HEK293T (cell line): Measurements from ENCODE around the gene CC2D2A.

Experiments used
- CTCF ChIA-PET: fragments of 350-600 bp; formaldehyde crosslinking; extraction: SDS; loops from one replicate; lab custom pipeline; 2021; ENCODE audit warnings: antibody characterized with exemption, inconsistent platforms; lab: Yijun Ruan, JAX
- POLR2A ChIA-PET: fragments of 350-600 bp; formaldehyde crosslinking; extraction: SDS; loops from one replicate; lab custom pipeline; 2020; ENCODE audit warnings: antibody characterized with exemption, inconsistent platforms; lab: Yijun Ruan, JAX
- DNase-seq: peaks from one replicate; pipeline ENCODE4 v3.0.0; 2012; ENCODE audit warnings: mixed read lengths; ENCODE audit errors: extremely low spot score
- ARNT ChIP-seq: fragments of 450-650 bp; IDR thresholded peaks from 2 replicates; pipeline ENCODE4 v1.6.1; 2017; ENCODE audit warnings: mild to moderate bottlenecking
- BHLHE40 ChIP-seq: fragments of 450-650 bp; IDR thresholded peaks from 2 replicates; pipeline ENCODE4 v1.6.1; 2016; ENCODE audit warnings: mild to moderate bottlenecking, moderate library complexity, borderline replicate concordance
- CTBP1 ChIP-seq: fragments of 450-650 bp; IDR thresholded peaks from 2 replicates; pipeline ENCODE4 v1.6.1; 2016; ENCODE audit warnings: borderline replicate concordance
- ELF4 ChIP-seq: fragments of 450-650 bp; IDR thresholded peaks from 2 replicates; pipeline ENCODE4 v1.6.1; 2017; ENCODE audit warnings: antibody characterized with exemption
- FOXA1 ChIP-seq: fragments of 450-650 bp; IDR thresholded peaks from 2 replicates; pipeline ENCODE4 v1.6.1; 2016; ENCODE audit warnings: mild to moderate bottlenecking
- FOXK2 ChIP-seq: fragments of 450-650 bp; IDR thresholded peaks from 2 replicates; pipeline ENCODE4 v1.6.1; 2016; ENCODE audit warnings: mild to moderate bottlenecking
- FOXM1 ChIP-seq: fragments of 450-650 bp; IDR thresholded peaks from 2 replicates; pipeline ENCODE4 v1.6.1; 2017; ENCODE audit warnings: mild to moderate bottlenecking, borderline replicate concordance
- HDGF ChIP-seq: fragments of 450-650 bp; IDR thresholded peaks from 2 replicates; pipeline ENCODE4 v1.6.1; 2017; ENCODE audit warnings: antibody characterized with exemption, borderline replicate concordance
- L3MBTL2 ChIP-seq: fragments of 450-650 bp; conservative IDR thresholded peaks from 2 replicates; pipeline ENCODE4 v1.6.1; 2016; ENCODE audit warnings: mild to moderate bottlenecking
- LEF1 ChIP-seq: fragments of 450-650 bp; IDR thresholded peaks from 2 replicates; pipeline ENCODE4 v1.6.1; 2017; ENCODE audit warnings: mild to moderate bottlenecking, borderline replicate concordance
- NFRKB ChIP-seq: fragments of 450-650 bp; IDR thresholded peaks from 2 replicates; pipeline ENCODE4 v1.6.1; 2016; ENCODE audit warnings: mild to moderate bottlenecking, moderate library complexity
- SP1 ChIP-seq: fragments of 450-650 bp; IDR thresholded peaks from 2 replicates; pipeline ENCODE4 v1.6.1; 2017
- SUZ12 ChIP-seq: fragments of 450-650 bp; IDR thresholded peaks from 2 replicates; pipeline ENCODE4 v1.6.1; 2016; ENCODE audit warnings: mild to moderate bottlenecking
- TARDBP ChIP-seq: fragments of 450-650 bp; IDR thresholded peaks from 2 replicates; pipeline ENCODE4 v1.6.1; 2016
- ZNF384 ChIP-seq: fragments of 450-650 bp; IDR thresholded peaks from 2 replicates; pipeline ENCODE4 v1.6.1; 2016
- TF ChIP-seq, protein P1 (sequence below): fragments of 450-650 bp; IDR thresholded peaks from 2 replicates; pipeline ENCODE4 v1.6.1; 2016

Gene CC2D2A

DNA sequence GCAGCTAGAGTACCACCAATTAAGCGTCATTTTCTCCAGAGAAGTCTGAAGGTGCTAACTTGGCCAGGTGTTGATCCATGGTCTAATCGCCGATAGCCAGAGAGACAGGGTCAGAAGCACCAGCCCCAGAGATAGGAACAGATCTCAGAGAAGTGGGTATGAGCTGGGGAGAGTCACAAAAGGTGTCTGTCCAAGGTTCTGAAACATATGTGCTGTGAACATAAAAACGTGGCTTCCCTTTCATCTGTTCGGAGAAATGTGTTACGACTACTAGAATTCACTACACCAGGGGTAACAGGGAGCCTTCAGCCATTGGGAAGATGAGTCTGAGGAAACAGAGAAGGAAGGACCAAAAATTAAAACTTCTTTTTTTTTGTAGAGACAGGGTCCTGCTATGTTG, 94.2 kb downstream of the CC2D2A start:
- TF ChIP-seq ELF4: no peak
- no peak for TF ChIP-seq ZNF384
- TF ChIP-seq LEF1: no peak
- TF ChIP-seq SP1: no peak
- TF ChIP-seq FOXK2: no peak
- TF ChIP-seq NFRKB: no peak
- no peak for TF ChIP-seq SUZ12
- TF ChIP-seq, protein P1, sequence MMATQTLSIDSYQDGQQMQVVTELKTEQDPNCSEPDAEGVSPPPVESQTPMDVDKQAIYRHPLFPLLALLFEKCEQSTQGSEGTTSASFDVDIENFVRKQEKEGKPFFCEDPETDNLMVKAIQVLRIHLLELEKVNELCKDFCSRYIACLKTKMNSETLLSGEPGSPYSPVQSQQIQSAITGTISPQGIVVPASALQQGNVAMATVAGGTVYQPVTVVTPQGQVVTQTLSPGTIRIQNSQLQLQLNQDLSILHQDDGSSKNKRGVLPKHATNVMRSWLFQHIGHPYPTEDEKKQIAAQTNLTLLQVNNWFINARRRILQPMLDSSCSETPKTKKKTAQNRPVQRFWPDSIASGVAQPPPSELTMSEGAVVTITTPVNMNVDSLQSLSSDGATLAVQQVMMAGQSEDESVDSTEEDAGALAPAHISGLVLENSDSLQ: no peak
- TF ChIP-seq L3MBTL2: no peak
- no peak for TF ChIP-seq CTBP1
- TF ChIP-seq TARDBP: no peak
- no peak for TF ChIP-seq HDGF
- POLR2A ChIA-PET: no interaction called here
- CTCF ChIA-PET: no interaction called here
- DNase-seq: no peak

DNA sequence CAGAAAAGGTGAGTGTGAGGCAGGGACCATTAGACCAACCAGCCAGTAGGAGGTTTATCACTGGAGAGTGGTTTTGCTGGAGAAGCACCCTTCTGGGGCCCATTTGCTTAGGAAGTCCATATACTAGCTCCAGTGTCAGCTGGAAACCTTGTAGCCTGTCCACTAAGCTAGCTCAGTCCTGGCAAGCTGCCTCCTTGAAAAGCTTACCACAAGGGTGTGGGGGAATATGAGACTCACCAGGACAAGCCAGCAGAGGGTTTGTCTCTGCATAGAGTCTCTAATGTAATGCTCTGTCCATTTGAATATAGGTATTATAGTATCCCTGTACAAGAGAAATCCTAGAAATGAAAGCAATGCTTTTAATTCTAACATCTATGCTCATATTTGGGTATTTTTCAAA, 99.1 kb downstream of the CC2D2A start:
- TF ChIP-seq L3MBTL2 (no peak), SUZ12 (no peak), FOXK2 (no peak), ELF4 (no peak), ZNF384 (no peak), HDGF (no peak), FOXM1 (no peak), TARDBP (no peak), BHLHE40 (no peak)
- TF ChIP-seq, protein P1: no peak

DNA sequence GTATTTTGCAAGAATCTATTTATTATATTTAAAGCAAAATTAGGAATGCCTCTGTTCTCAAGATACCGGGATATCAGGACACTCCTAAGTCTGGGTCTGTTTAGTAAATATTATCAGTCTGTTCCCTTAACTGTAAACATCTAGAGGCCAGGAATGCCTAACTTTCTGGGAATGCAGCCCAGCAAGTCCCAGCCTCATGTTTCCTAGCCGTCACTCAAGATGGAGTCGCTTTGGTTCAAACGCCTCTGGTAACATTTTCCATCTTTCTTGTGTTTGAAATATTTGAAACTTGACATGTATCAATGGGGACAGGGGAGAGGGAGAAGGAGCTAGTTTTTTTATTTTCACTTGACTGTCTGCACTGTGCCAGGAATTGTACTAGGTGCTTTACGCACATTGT, 100.1 kb downstream of the CC2D2A start:
- POLR2A ChIA-PET: no interaction called here
- DNase-seq: no peak
- CTCF ChIA-PET: no interaction called here
- TF ChIP-seq LEF1 (no peak), L3MBTL2 (no peak), FOXK2 (no peak)

More for the DNA sequence above, 99.1 kb downstream of the CC2D2A start:
- CTCF ChIA-PET: no interaction called here
- DNase-seq: no peak
- POLR2A ChIA-PET: no interaction called here

DNA sequence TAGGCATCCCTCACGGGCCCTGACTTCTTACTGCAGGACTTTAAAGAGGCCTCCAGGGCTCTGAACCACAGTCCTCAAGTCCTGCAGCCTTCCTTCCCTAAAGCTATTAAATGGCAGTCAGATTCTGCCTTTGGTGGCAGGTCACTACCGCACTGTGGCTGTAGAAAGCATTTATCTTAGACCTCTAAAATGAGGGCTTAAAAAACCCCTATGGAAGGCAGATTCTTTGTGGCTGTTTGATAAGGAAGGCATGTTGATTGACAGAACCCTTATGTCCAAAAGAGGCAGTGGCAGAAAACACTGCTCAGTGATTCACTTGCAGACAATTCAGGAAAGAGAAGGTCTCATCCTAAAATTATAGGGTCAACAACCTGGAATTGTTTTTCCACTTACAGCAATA, 106.3 kb downstream of the CC2D2A start:
- no peak for TF ChIP-seq ELF4
- no peak for TF ChIP-seq NFRKB
- no peak for TF ChIP-seq CTBP1
- TF ChIP-seq SUZ12: no peak
- no peak for TF ChIP-seq LEF1
- no peak for TF ChIP-seq SP1
- no peak for TF ChIP-seq TARDBP
- TF ChIP-seq FOXA1: no peak
- no peak for TF ChIP-seq FOXM1
- no peak for TF ChIP-seq HDGF
- TF ChIP-seq BHLHE40: no peak
- TF ChIP-seq ZNF384: no peak
- TF ChIP-seq ARNT: no peak
- no peak for DNase-seq
- CTCF ChIA-PET: no interaction called here
- POLR2A ChIA-PET: interaction anchor here (1.4 kb wide), 1 partner anchor 105 kb away, joined by 3 read pairs; the partner anchor contains the start of gene FAM200B

DNA sequence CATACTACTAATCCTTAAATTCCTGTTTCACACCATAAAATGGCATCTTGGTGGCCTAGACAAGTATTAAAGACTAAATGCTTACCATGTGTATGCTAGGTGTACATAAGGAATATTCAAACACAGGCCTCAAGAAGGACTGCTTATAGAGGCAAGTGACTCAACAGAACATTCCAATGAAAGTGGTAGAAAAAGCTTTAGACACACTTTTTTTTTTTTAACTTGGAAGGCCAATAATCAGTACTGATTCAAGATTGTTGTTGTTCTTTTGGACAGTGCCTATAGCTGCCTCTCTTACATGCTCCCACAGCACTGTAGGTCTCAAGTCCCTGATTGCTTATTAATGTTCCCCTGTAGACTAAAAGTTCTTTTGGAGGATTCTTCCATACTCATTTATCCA, 107.8 kb downstream of the CC2D2A start:
- no peak for DNase-seq
- CTCF ChIA-PET: no interaction called here
- TF ChIP-seq TARDBP (no peak), SUZ12 (no peak), ZNF384 (no peak), SP1 (no peak), NFRKB (no peak), ELF4 (no peak), FOXK2 (no peak), ARNT (no peak), FOXA1 (no peak), L3MBTL2 (no peak), HDGF (no peak), LEF1 (no peak), BHLHE40 (no peak), FOXM1 (no peak), CTBP1 (no peak)
- TF ChIP-seq, protein P1: no peak
- POLR2A ChIA-PET: interaction anchor here (1.4 kb wide), 1 partner anchor 104 kb away, joined by 3 read pairs; the partner anchor contains the start of gene FAM200B

DNA sequence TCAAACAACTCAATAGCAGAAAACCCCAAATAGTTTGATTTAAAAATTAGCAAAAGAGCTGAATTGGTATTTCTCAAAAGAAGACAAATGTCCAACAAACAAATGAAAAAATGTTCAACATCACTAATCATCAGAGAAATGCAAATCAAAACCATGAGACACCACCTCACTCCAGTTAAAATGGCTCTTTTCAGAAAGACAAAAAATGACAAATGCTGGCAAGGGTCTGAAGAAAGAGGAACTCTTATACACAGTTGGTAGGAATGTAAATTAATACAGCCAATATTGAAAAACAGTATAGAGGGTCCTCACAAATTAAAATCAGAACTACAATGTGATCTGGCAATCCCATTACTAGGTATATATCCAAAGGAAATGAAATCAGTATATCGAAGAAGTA, 115.1 kb downstream of the CC2D2A start:
- CTCF ChIA-PET: no interaction called here
- POLR2A ChIA-PET: no interaction called here
- no peak for DNase-seq
- TF ChIP-seq, protein P1: no peak
- TF ChIP-seq BHLHE40 (no peak), NFRKB (no peak), SUZ12 (no peak), ZNF384 (no peak), L3MBTL2 (no peak), ELF4 (no peak), TARDBP (no peak), FOXK2 (no peak), CTBP1 (no peak), FOXA1 (no peak), LEF1 (no peak), FOXM1 (no peak), ARNT (no peak), HDGF (no peak), SP1 (no peak)
